Calu3 (cell line): Measurements from ENCODE around the gene SLC6A9. TPM values are rescaled to one million over a fixed set of nuclear protein-coding genes. Genes with fewer than 3 reads are reported as not detected.

Experiments
- BruUV-seq: library from RNA; stranded (reverse); fragments of 400-500 nt; replicated peaks from 2 replicates; lab custom pipeline; 2021; lab: Mats Ljungman, UMichigan
- CTCF ChIA-PET: fragments of 300-600 bp; sonication (Branson Sonifier 250); formaldehyde crosslinking; loops from one replicate; lab custom pipeline; 2022; ENCODE audit warnings: antibody characterized with exemption; lab: Charles Lee
- DNase-seq: peaks from one replicate; pipeline ENCODE4 v3.0.0; 2022
- H3K27ac Mint-ChIP-seq: one replicate; pipeline ENCODE4 v1.8.0; 2022; ENCODE audit warnings: mixed read lengths; ENCODE audit not compliant: unreplicated experiment
- H3K27me3 Mint-ChIP-seq: one replicate; pipeline ENCODE4 v1.8.0; 2022; ENCODE audit warnings: mixed read lengths; ENCODE audit not compliant: unreplicated experiment
- H3K36me3 Mint-ChIP-seq: one replicate; pipeline ENCODE4 v1.8.0; 2022; ENCODE audit warnings: mild to moderate bottlenecking, moderate library complexity, mixed read lengths; ENCODE audit not compliant: insufficient read depth, unreplicated experiment
- H3K4me1 Mint-ChIP-seq: one replicate; pipeline ENCODE4 v1.8.0; 2022; ENCODE audit warnings: mild to moderate bottlenecking, low read depth, mixed read lengths; ENCODE audit not compliant: unreplicated experiment
- H3K4me3 Mint-ChIP-seq: one replicate; pipeline ENCODE4 v1.8.0; 2022; ENCODE audit warnings: mild to moderate bottlenecking, low read depth, moderate library complexity, mixed read lengths; ENCODE audit not compliant: unreplicated experiment
- H3K9me3 Mint-ChIP-seq: one replicate; pipeline ENCODE4 v1.8.0; 2022; ENCODE audit warnings: low read depth, mixed read lengths; ENCODE audit not compliant: unreplicated experiment
- CTCF ChIP-seq: fragments of 200-600 bp; IDR thresholded peaks from one replicate; pipeline ENCODE4 v1.8.0; 2022; ENCODE audit warnings: antibody characterized with exemption; ENCODE audit not compliant: unreplicated experiment
- intact Hi-C: fragments of 100-400 bp; cut with micrococcal nuclease; formaldehyde crosslinking; loops from one replicate; pipeline ENCODE4 v1.10.0; 2022; ENCODE audit not compliant: unreplicated experiment
- total RNA-seq: library from RNA; stranded (reverse); gene quantifications from 2 replicates; pipeline ENCODE4 v1.2.3, GENCODE V29; 2022

Gene SLC6A9
- total RNA-seq, 1 experiment from 2014 or later, result 18.2 TPM

GRCh38 chr1:44044071-44044801 lies 13.0 kb upstream of the SLC6A9 start:
- no peak for TF ChIP-seq CTCF
- Mint-ChIP-seq H3K4me1 (peaks cover 38% of the 10 kb centered on the region), H3K27ac (peak overlapping the region; percentile 45), H3K27me3 (no peaks in the 10 kb centered on the region), H3K4me3 (no peak overlapping the region), H3K9me3 (no peaks in the 10 kb centered on the region), H3K36me3 (no peaks in the 10 kb centered on the region)
- DNase-seq, result no peak
- intact Hi-C loops, result no loop called here
- CTCF ChIA-PET, result interaction anchor here (0.6 kb wide), 1 partner anchor 142 kb away, joined by 5 read pairs; no protein-coding TSS in a partner anchor
- BruUV-seq, result no TSS peak

- TF ChIP-seq CTCF, result no peak
- Mint-ChIP-seq H3K27ac (peak overlapping the region; percentile 45), H3K27me3 (no peaks in the 10 kb centered on the region), H3K36me3 (no peaks in the 10 kb centered on the region), H3K9me3 (no peaks in the 10 kb centered on the region), H3K4me1 (peaks cover 30% of the 10 kb centered on the region), H3K4me3 (no peak overlapping the region)
- DNase-seq, result no peak
- intact Hi-C loops, result no loop called here
- CTCF ChIA-PET, result interaction anchor here (0.6 kb wide), 1 partner anchor 143 kb away, joined by 5 read pairs; no protein-coding TSS in a partner anchor
- BruUV-seq, result no TSS peak
These were observed 12.2 kb upstream of the SLC6A9 start for GRCh38 chr1:44043176-44044070.

GRCh38 chr1:44040846-44041245 lies 9.6 kb upstream of the SLC6A9 start:
- DNase-seq, result no peak
- BruUV-seq, result no TSS peak
- TF ChIP-seq CTCF, result no peak

GRCh38 chr1:44040418-44040817 lies 9.2 kb upstream of the SLC6A9 start:
- CTCF ChIA-PET, result no interaction called here
- peaks cover 29% of the 10 kb centered on the region for H3K4me1 Mint-ChIP-seq

More at GRCh38 chr1:44040846-44041245, 9.6 kb upstream of the SLC6A9 start:
- H3K27me3 Mint-ChIP-seq, result no peaks in the 10 kb centered on the region
- no peaks in the 10 kb centered on the region for H3K36me3 Mint-ChIP-seq
- no peaks in the 10 kb centered on the region for H3K9me3 Mint-ChIP-seq
- intact Hi-C loops, result no loop called here
- H3K4me3 Mint-ChIP-seq, result no peak overlapping the region
- CTCF ChIA-PET, result no interaction called here
- H3K4me1 Mint-ChIP-seq, result peaks cover 32% of the 10 kb centered on the region
- no peak overlapping the region for H3K27ac Mint-ChIP-seq

More at GRCh38 chr1:44040418-44040817, 9.2 kb upstream of the SLC6A9 start:
- no TSS peak for BruUV-seq
- H3K36me3 Mint-ChIP-seq, result no peaks in the 10 kb centered on the region
- DNase-seq, result no peak
- no peak for TF ChIP-seq CTCF
- H3K9me3 Mint-ChIP-seq, result no peaks in the 10 kb centered on the region
- H3K27me3 Mint-ChIP-seq, result no peaks in the 10 kb centered on the region
- H3K27ac Mint-ChIP-seq, result no peak overlapping the region
- intact Hi-C loops, result no loop called here
- H3K4me3 Mint-ChIP-seq, result no peak overlapping the region
